ENCODE results near the gene ACP1.
A peak's percentile ranks its signal among the peaks of the same experiment; 100 is the strongest.

The ACP1 gene

DNA sequence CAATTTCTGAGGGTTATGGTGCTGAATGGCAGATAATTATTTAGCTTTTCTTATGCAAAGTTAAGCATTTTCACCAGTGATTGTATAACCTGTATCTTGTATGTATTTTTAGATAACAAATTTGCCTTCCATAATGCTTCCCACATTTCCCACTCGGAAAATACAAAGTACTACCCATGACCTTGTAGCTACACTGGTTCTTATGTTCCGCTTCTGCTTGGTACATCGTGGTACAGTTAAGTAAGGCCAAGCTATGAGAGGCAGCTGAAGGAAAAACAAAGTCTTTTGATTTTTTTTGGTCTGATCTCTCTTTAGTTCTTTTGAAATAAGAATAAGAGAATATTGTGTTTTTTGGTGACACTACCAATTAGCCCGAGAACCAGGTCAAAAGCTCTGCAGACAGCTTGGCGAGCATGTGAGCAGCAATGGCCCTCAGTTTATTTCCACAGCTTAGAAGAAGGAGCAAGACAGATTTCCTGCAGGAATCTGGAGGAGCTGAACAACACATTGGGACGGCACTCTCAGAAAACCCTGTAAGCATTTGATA is 27.7 kb upstream of the ACP1 start:
- Histone ChIP-seq H3K27me3 (replicated peaks; ENCODE audit: control insufficient read depth, insufficient read depth, low read length, poor library complexity, severe bottlenecking) (no peaks in the 10 kb centered on the region), H3K36me3 (ENCODE audit: control insufficient read depth, insufficient read depth, low read length) (peaks cover 15% of the 10 kb centered on the region), H3K4me3 (ENCODE audit: insufficient read depth, low read depth, low read length, poor library complexity, severe bottlenecking) (no peak overlapping the region), H3K4me1 (ENCODE audit: control insufficient read depth, insufficient read depth, low read length, poor library complexity, severe bottlenecking) (no peaks in the 10 kb centered on the region), H3K9me3 (ENCODE audit: control insufficient read depth, low read length) (no peaks in the 10 kb centered on the region), H3K27ac (ENCODE audit: insufficient read depth, low read length, poor library complexity, severe bottlenecking) (no peak overlapping the region)
- no peak for DNase-seq

GRCh38 chr2:237878-238277 is 26.9 kb upstream of the ACP1 start:
- H3K4me3 ChIP-seq (ENCODE audit: insufficient read depth, low read depth, low read length, poor library complexity, severe bottlenecking): no peak overlapping the region
- no peaks in the 10 kb centered on the region for H3K4me1 ChIP-seq (ENCODE audit: control insufficient read depth, insufficient read depth, low read length, poor library complexity, severe bottlenecking)
- H3K27ac ChIP-seq (ENCODE audit: insufficient read depth, low read length, poor library complexity, severe bottlenecking): no peak overlapping the region
- no peaks in the 10 kb centered on the region for H3K9me3 ChIP-seq (ENCODE audit: control insufficient read depth, low read length)
- H3K27me3 ChIP-seq (replicated peaks; ENCODE audit: control insufficient read depth, insufficient read depth, low read length, poor library complexity, severe bottlenecking): no peaks in the 10 kb centered on the region
- DNase-seq: no peak
- H3K36me3 ChIP-seq (ENCODE audit: control insufficient read depth, insufficient read depth, low read length): peaks cover 19% of the 10 kb centered on the region

GRCh38 chr2:238431-238830 is 26.3 kb upstream of the ACP1 start:
- Histone ChIP-seq H3K27ac (ENCODE audit: insufficient read depth, low read length, poor library complexity, severe bottlenecking) (no peak overlapping the region), H3K4me3 (ENCODE audit: insufficient read depth, low read depth, low read length, poor library complexity, severe bottlenecking) (no peak overlapping the region)
- DNase-seq: no peak

GRCh38 chr2:238869-239268 is 25.9 kb upstream of the ACP1 start:
- no peak overlapping the region for H3K4me3 ChIP-seq (ENCODE audit: insufficient read depth, low read depth, low read length, poor library complexity, severe bottlenecking)
- no peaks in the 10 kb centered on the region for H3K4me1 ChIP-seq (ENCODE audit: control insufficient read depth, insufficient read depth, low read length, poor library complexity, severe bottlenecking)
- H3K9me3 ChIP-seq (ENCODE audit: control insufficient read depth, low read length): no peaks in the 10 kb centered on the region
- no peak overlapping the region for H3K27ac ChIP-seq (ENCODE audit: insufficient read depth, low read length, poor library complexity, severe bottlenecking)
- DNase-seq: no peak
- peaks cover 25% of the 10 kb centered on the region for H3K36me3 ChIP-seq (ENCODE audit: control insufficient read depth, insufficient read depth, low read length)
- H3K27me3 ChIP-seq (replicated peaks; ENCODE audit: control insufficient read depth, insufficient read depth, low read length, poor library complexity, severe bottlenecking): no peaks in the 10 kb centered on the region

More at GRCh38 chr2:238431-238830, 26.3 kb upstream of the ACP1 start:
- Histone ChIP-seq H3K36me3 (ENCODE audit: control insufficient read depth, insufficient read depth, low read length) (peaks cover 22% of the 10 kb centered on the region), H3K27me3 (replicated peaks; ENCODE audit: control insufficient read depth, insufficient read depth, low read length, poor library complexity, severe bottlenecking) (no peaks in the 10 kb centered on the region), H3K9me3 (ENCODE audit: control insufficient read depth, low read length) (no peaks in the 10 kb centered on the region), H3K4me1 (ENCODE audit: control insufficient read depth, insufficient read depth, low read length, poor library complexity, severe bottlenecking) (no peaks in the 10 kb centered on the region)

GRCh38 chr2:244547-244946 is 20.2 kb upstream of the ACP1 start:
- Histone ChIP-seq H3K36me3 (ENCODE audit: control insufficient read depth, insufficient read depth, low read length) (peaks cover 19% of the 10 kb centered on the region), H3K27me3 (replicated peaks; ENCODE audit: control insufficient read depth, insufficient read depth, low read length, poor library complexity, severe bottlenecking) (no peaks in the 10 kb centered on the region), H3K4me3 (ENCODE audit: insufficient read depth, low read depth, low read length, poor library complexity, severe bottlenecking) (no peak overlapping the region), H3K4me1 (ENCODE audit: control insufficient read depth, insufficient read depth, low read length, poor library complexity, severe bottlenecking) (no peaks in the 10 kb centered on the region), H3K9me3 (ENCODE audit: control insufficient read depth, low read length) (no peaks in the 10 kb centered on the region), H3K27ac (ENCODE audit: insufficient read depth, low read length, poor library complexity, severe bottlenecking) (no peak overlapping the region)
- no peak for DNase-seq

GRCh38 chr2:246489-247144 is 18.1 kb upstream of the ACP1 start:
- peak in 1 of 3 donors; percentile 10 for DNase-seq
- no peak overlapping the region for H3K27ac ChIP-seq (ENCODE audit: insufficient read depth, low read length, poor library complexity, severe bottlenecking)
- H3K9me3 ChIP-seq (ENCODE audit: control insufficient read depth, low read length): no peaks in the 10 kb centered on the region
- H3K4me3 ChIP-seq (ENCODE audit: insufficient read depth, low read depth, low read length, poor library complexity, severe bottlenecking): no peak overlapping the region
- no peaks in the 10 kb centered on the region for H3K27me3 ChIP-seq (replicated peaks; ENCODE audit: control insufficient read depth, insufficient read depth, low read length, poor library complexity, severe bottlenecking)
- H3K4me1 ChIP-seq (ENCODE audit: control insufficient read depth, insufficient read depth, low read length, poor library complexity, severe bottlenecking): no peaks in the 10 kb centered on the region
- H3K36me3 ChIP-seq (ENCODE audit: control insufficient read depth, insufficient read depth, low read length): peaks cover 19% of the 10 kb centered on the region

DNA sequence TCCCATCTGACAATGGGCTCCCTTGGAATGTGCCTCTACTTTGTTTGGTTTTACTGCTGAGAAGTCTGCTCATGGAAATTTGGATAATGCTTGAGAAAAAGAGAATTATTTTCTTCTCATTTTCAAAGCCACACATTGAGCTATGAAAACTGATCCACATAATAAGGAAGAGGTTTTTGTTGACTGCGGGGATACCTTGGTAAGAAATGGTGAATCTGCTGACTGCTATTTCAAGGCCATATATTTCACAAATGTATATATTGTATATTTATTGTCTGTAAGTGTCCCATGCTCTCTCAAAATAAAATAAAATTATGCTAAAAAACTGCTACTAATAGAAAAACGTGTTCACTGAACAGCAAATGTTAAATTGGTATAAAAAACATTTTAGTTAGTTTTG is 16.0 kb upstream of the ACP1 start:
- no peaks in the 10 kb centered on the region for H3K9me3 ChIP-seq (ENCODE audit: control insufficient read depth, low read length)
- H3K27ac ChIP-seq (ENCODE audit: insufficient read depth, low read length, poor library complexity, severe bottlenecking): no peak overlapping the region
- H3K27me3 ChIP-seq (replicated peaks; ENCODE audit: control insufficient read depth, insufficient read depth, low read length, poor library complexity, severe bottlenecking): no peaks in the 10 kb centered on the region
- no peaks in the 10 kb centered on the region for H3K4me1 ChIP-seq (ENCODE audit: control insufficient read depth, insufficient read depth, low read length, poor library complexity, severe bottlenecking)
- H3K36me3 ChIP-seq (ENCODE audit: control insufficient read depth, insufficient read depth, low read length): peaks cover 5% of the 10 kb centered on the region
- DNase-seq: no peak
- no peak overlapping the region for H3K4me3 ChIP-seq (ENCODE audit: insufficient read depth, low read depth, low read length, poor library complexity, severe bottlenecking)

DNA sequence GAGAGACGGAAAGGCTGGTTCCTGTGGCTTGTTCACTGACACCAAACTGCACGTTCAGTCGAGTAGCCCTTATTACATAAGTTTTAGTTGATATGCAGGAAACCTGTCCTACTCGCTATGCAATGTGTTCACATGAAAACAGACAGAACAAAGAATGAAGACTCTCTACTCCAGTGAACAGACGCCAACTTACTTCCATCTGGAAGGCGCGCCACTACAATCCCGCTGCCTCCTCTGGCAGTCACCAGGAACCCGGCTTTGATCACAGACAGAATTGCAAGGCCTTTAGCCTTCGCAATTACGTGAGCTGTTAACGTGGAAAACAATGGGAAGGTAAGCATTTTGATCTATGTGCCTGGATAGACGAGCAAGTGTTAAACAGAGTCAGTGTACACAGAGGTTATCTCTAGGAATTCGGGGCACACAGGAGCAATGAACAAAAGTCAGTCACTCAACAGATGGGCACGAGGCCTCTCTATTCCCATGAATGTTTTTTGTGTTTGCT is 15.2 kb upstream of the ACP1 start:
- Histone ChIP-seq H3K4me3 (ENCODE audit: insufficient read depth, low read depth, low read length, poor library complexity, severe bottlenecking) (no peak overlapping the region), H3K36me3 (ENCODE audit: control insufficient read depth, insufficient read depth, low read length) (peaks cover 2% of the 10 kb centered on the region), H3K27me3 (replicated peaks; ENCODE audit: control insufficient read depth, insufficient read depth, low read length, poor library complexity, severe bottlenecking) (no peaks in the 10 kb centered on the region), H3K9me3 (ENCODE audit: control insufficient read depth, low read length) (no peaks in the 10 kb centered on the region), H3K27ac (ENCODE audit: insufficient read depth, low read length, poor library complexity, severe bottlenecking) (no peak overlapping the region), H3K4me1 (ENCODE audit: control insufficient read depth, insufficient read depth, low read length, poor library complexity, severe bottlenecking) (no peaks in the 10 kb centered on the region)
- no peak for DNase-seq

DNA sequence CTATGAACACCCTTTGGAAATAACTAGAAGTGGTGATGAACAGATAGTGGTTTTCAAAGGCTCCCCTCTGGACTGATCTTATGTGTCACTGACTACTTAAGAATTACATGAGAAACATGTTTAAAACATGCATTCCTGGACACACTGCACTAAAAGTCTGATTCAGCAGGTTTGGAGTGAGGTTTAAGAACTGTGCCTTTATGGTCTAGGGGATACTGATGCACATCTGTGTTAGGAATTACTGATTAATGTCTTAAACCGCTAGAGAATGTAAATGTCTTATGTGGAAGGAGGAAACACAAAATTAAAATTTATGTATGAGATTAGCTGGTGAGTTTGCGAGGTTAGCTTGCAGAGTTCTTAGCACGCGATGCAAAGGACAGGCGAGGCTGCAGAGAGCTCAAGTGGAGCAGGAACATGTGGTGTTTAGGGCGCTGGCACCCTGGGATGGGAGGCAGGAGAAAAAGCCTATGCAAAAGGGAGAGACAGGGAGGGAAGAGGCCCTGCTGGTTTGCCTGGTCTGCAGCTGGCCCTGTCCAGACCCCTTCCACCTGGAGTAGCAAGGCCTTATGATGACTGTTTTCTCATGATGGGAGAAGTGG is 12.6 kb upstream of the ACP1 start:
- H3K9me3 ChIP-seq (ENCODE audit: control insufficient read depth, low read length): no peaks in the 10 kb centered on the region
- no peak overlapping the region for H3K4me3 ChIP-seq (ENCODE audit: insufficient read depth, low read depth, low read length, poor library complexity, severe bottlenecking)
- peaks cover under 1% of the 10 kb centered on the region for H3K36me3 ChIP-seq (ENCODE audit: control insufficient read depth, insufficient read depth, low read length)
- no peaks in the 10 kb centered on the region for H3K4me1 ChIP-seq (ENCODE audit: control insufficient read depth, insufficient read depth, low read length, poor library complexity, severe bottlenecking)
- no peak for DNase-seq
- no peaks in the 10 kb centered on the region for H3K27me3 ChIP-seq (replicated peaks; ENCODE audit: control insufficient read depth, insufficient read depth, low read length, poor library complexity, severe bottlenecking)
- no peak overlapping the region for H3K27ac ChIP-seq (ENCODE audit: insufficient read depth, low read length, poor library complexity, severe bottlenecking)

GRCh38 chr2:253202-253638 is 11.5 kb upstream of the ACP1 start:
- no peaks in the 10 kb centered on the region for H3K27me3 ChIP-seq (replicated peaks; ENCODE audit: control insufficient read depth, insufficient read depth, low read length, poor library complexity, severe bottlenecking)
- H3K36me3 ChIP-seq (ENCODE audit: control insufficient read depth, insufficient read depth, low read length): no peaks in the 10 kb centered on the region
- no peak overlapping the region for H3K27ac ChIP-seq (ENCODE audit: insufficient read depth, low read length, poor library complexity, severe bottlenecking)
- no peaks in the 10 kb centered on the region for H3K4me1 ChIP-seq (ENCODE audit: control insufficient read depth, insufficient read depth, low read length, poor library complexity, severe bottlenecking)
- no peak overlapping the region for H3K4me3 ChIP-seq (ENCODE audit: insufficient read depth, low read depth, low read length, poor library complexity, severe bottlenecking)
- H3K9me3 ChIP-seq (ENCODE audit: control insufficient read depth, low read length): no peaks in the 10 kb centered on the region
- DNase-seq: no peak

All from effector memory CD4-positive, alpha-beta T cell (primary cell).